Subcutaneous preadipocyte (primary cell): ENCODE data around the gene TGFB2. TPM values are rescaled to one million over a fixed set of nuclear protein-coding genes. Genes with fewer than 3 reads are reported as not detected.

Experiments
- small RNA-seq: library from RNA; depleted of rRNA; stranded (forward); fragments of <200 nt; gene quantifications from one replicate; pipeline ENCODE3, GENCODE V24; 2012
- total RNA-seq: library from RNA; depleted of rRNA; stranded (reverse); fragments of >200 nt; gene quantifications from 2 replicates; pipeline ENCODE4 v1.2.3, GENCODE V29; 2012

TGFB2 gene
- total RNA-seq: 0.73 and 0.78 TPM in 2 replicates

DNA sequence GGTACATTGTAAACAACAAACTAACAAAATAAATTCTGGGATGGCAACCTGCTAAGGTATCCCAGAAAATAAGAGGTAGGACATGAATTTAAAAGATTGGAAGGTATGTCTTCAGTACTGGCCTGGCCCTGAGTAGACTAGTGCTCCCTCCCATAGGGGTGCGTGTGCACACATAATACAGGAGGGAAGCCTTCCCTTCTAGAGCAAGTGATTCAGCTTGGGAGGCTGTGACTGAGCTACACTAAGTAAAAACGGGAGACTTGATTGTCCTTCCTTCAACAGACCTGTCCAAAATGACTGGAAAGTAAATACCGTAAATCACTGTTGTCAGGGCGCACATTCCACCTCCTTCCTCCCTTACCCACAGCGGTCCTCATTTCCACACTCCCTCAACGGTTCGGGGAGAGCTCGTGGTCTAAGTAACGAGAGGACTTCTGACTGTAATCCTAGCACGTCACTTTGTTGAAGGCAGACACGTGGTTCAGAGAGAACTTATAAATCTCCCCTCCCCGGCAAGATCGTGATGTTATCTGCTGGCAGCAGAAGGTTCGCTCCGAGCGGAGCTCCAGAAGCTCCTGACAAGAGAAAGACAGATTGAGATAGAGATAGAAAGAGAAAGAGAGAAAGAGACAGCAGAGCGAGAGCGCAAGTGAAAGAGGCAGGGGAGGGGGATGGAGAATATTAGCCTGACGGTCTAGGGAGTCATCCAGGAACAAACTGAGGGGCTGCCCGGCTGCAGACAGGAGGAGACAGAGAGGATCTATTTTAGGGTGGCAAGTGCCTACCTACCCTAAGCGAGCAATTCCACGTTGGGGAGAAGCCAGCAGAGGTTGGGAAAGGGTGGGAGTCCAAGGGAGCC is at the start of gene TGFB2:
Gene TGFB2, plus strand, starts transcription at position 523 of the 859 bp plus-strand sequence. CDS start 1,366 bp downstream, outside the sequence.

Small RNAs within 50 kb of the gene (small RNA-seq; reads per million reads assigned to genes)
- not detected for gene AC096638.1

Other genes with a start within 250 kb of the TGFB2 start
- 5.1 and 9.2 TPM in 2 replicates for gene RRP15, start 60.0 kb upstream of the TGFB2 start, total RNA-seq